Glutamatergic neuron (in vitro differentiated cells): ENCODE results near the gene MRPL11. TPM values are rescaled to one million over a fixed set of nuclear protein-coding genes. Genes with fewer than 3 reads are reported as not detected.

Experiments
- DNase-seq: peaks from one replicate; pipeline ENCODE4 v3.0.0; 2022
- H3K27ac Mint-ChIP-seq: one replicate; pipeline ENCODE4 v1.8.0; 2020; ENCODE audit warnings: mild to moderate bottlenecking, mixed read lengths, inconsistent platforms; ENCODE audit not compliant: unreplicated experiment
- H3K27me3 Mint-ChIP-seq: one replicate; pipeline ENCODE4 v1.8.0; 2020; ENCODE audit warnings: mild to moderate bottlenecking, moderate library complexity, mixed read lengths, inconsistent platforms; ENCODE audit not compliant: unreplicated experiment
- H3K36me3 Mint-ChIP-seq: one replicate; pipeline ENCODE4 v1.8.0; 2020; ENCODE audit warnings: mild to moderate bottlenecking, mixed read lengths, inconsistent platforms; ENCODE audit not compliant: unreplicated experiment
- H3K4me1 Mint-ChIP-seq: one replicate; pipeline ENCODE4 v1.8.0; 2020; ENCODE audit warnings: mild to moderate bottlenecking, low read depth, mixed read lengths, inconsistent platforms; ENCODE audit not compliant: unreplicated experiment
- H3K4me3 Mint-ChIP-seq: one replicate; pipeline ENCODE4 v1.8.0; 2020; ENCODE audit warnings: mild to moderate bottlenecking, mixed read lengths, inconsistent platforms; ENCODE audit not compliant: unreplicated experiment
- H3K9me3 Mint-ChIP-seq: one replicate; pipeline ENCODE4 v1.8.0; 2020; ENCODE audit warnings: mild to moderate bottlenecking, moderate library complexity, mixed read lengths, inconsistent platforms; ENCODE audit not compliant: unreplicated experiment
- CTCF ChIP-seq: fragments of 200-600 bp; sonication (generic); IDR thresholded peaks from one replicate; pipeline ENCODE4 v1.5.0; 2021; ENCODE audit not compliant: partially characterized antibody, unreplicated experiment
- total RNA-seq: library from RNA; stranded (reverse); fragmentation: NEBNext Ultra II Directional; extraction: Animal tissue kit (Norgen Biotek cat#: 25700); gene quantifications from one replicate; pipeline ENCODE4 v1.2.1, GENCODE V29; 2021; ENCODE audit not compliant: unreplicated experiment

The MRPL11 gene
- total RNA-seq, 1 donor from 2014 or later: 27.5 TPM

GRCh38 chr11:66417000-66417399 lies 21.6 kb downstream of the MRPL11 start:
- Mint-ChIP-seq H3K27me3 (peaks cover 19% of the 10 kb centered on the region), H3K4me3 (no peak overlapping the region), H3K36me3 (no peaks in the 10 kb centered on the region), H3K9me3 (peaks cover 15% of the 10 kb centered on the region), H3K27ac (no peak overlapping the region), H3K4me1 (peaks cover 23% of the 10 kb centered on the region)
- TF ChIP-seq CTCF: no peak
- DNase-seq: no peak

- TF ChIP-seq CTCF: no peak
- H3K27ac Mint-ChIP-seq: no peak overlapping the region
- H3K4me3 Mint-ChIP-seq: no peak overlapping the region
- H3K4me1 Mint-ChIP-seq: peaks cover 26% of the 10 kb centered on the region
- DNase-seq: no peak
- H3K9me3 Mint-ChIP-seq: peaks cover 18% of the 10 kb centered on the region
- H3K27me3 Mint-ChIP-seq: peaks cover 15% of the 10 kb centered on the region
- H3K36me3 Mint-ChIP-seq: no peaks in the 10 kb centered on the region
Observed at GRCh38 chr11:66415423-66415822, 23.2 kb downstream of the MRPL11 start.

GRCh38 chr11:66414120-66414934 lies 24.3 kb downstream of the MRPL11 start:
- DNase-seq: no peak
- Mint-ChIP-seq H3K27ac (no peak overlapping the region), H3K36me3 (no peaks in the 10 kb centered on the region), H3K4me3 (no peak overlapping the region), H3K4me1 (peaks cover 24% of the 10 kb centered on the region), H3K27me3 (peaks cover 13% of the 10 kb centered on the region), H3K9me3 (peaks cover 16% of the 10 kb centered on the region)
- no peak for TF ChIP-seq CTCF

- Mint-ChIP-seq H3K4me3 (no peak overlapping the region), H3K27me3 (peaks cover 11% of the 10 kb centered on the region), H3K4me1 (peaks cover 16% of the 10 kb centered on the region), H3K9me3 (peaks cover 11% of the 10 kb centered on the region), H3K36me3 (no peaks in the 10 kb centered on the region), H3K27ac (no peak overlapping the region)
- TF ChIP-seq CTCF: no peak
- no peak for DNase-seq
Observed at GRCh38 chr11:66413167-66413566, 25.5 kb downstream of the MRPL11 start.

- peak overlapping the region; percentile 23 for H3K4me3 Mint-ChIP-seq
- TF ChIP-seq CTCF: no peak
- peaks cover 5% of the 10 kb centered on the region for H3K4me1 Mint-ChIP-seq
- no peak for DNase-seq
- peaks cover 8% of the 10 kb centered on the region for H3K27me3 Mint-ChIP-seq
- no peaks in the 10 kb centered on the region for H3K36me3 Mint-ChIP-seq
- H3K9me3 Mint-ChIP-seq: peaks cover 9% of the 10 kb centered on the region
- no peak overlapping the region for H3K27ac Mint-ChIP-seq
Observed at GRCh38 chr11:66412110-66412509, 26.5 kb downstream of the MRPL11 start.
